MM.1S (cell line): Measurements from ENCODE around the gene DKK3.

Source experiments
- DNase-seq: peaks from one replicate; pipeline ENCODE4 v3.0.0-alpha.2; 2015
- H2AFZ ChIP-seq: fragments of 300-600 bp; sonication (generic); 2 replicates; pipeline ENCODE4 v1.6.0; 2016; ENCODE audit warnings: antibody characterized with exemption, low read length
- H3F3A ChIP-seq: fragments of 300-600 bp; sonication (generic); 2 replicates; pipeline ENCODE4 v1.6.1; 2016; ENCODE audit warnings: mild to moderate bottlenecking, antibody characterized with exemption, low read length, moderate library complexity, mixed read lengths; ENCODE audit not compliant: insufficient read depth
- H3K27ac ChIP-seq: fragments of 300-600 bp; sonication (generic); 2 replicates; pipeline ENCODE4 v1.5.1; 2016; ENCODE audit warnings: mild to moderate bottlenecking, low read length
- H3K27me3 ChIP-seq: fragments of 300-600 bp; sonication (generic); replicated peaks from 2 replicates; pipeline ENCODE4 v1.6.0; 2016; ENCODE audit warnings: low read length; ENCODE audit not compliant: insufficient read depth
- H3K36me3 ChIP-seq: fragments of 300-600 bp; sonication (generic); replicated peaks from 2 replicates; pipeline ENCODE4 v1.6.1; 2016; ENCODE audit warnings: mild to moderate bottlenecking, low read length, mixed read lengths; ENCODE audit not compliant: insufficient read depth
- H3K4me1 ChIP-seq: fragments of 300-600 bp; sonication (generic); 2 replicates; pipeline ENCODE4 v1.6.1; 2016; ENCODE audit warnings: low read length, mixed read lengths
- H3K4me2 ChIP-seq: fragments of 300-600 bp; sonication (generic); 2 replicates; pipeline ENCODE4 v1.6.0; 2016; ENCODE audit warnings: low read depth, low read length
- H3K4me3 ChIP-seq: fragments of 300-600 bp; sonication (generic); 2 replicates; pipeline ENCODE4 v1.5.1; 2016; ENCODE audit warnings: low read length, mixed read lengths
- H3K79me2 ChIP-seq: fragments of 300-600 bp; sonication (generic); 2 replicates; pipeline ENCODE4 v1.6.1; 2016; ENCODE audit warnings: mixed run types, low read length, mixed read lengths
- H3K9ac ChIP-seq: fragments of 300-600 bp; sonication (generic); 2 replicates; pipeline ENCODE4 v1.6.1; 2016; ENCODE audit warnings: low read length, mixed read lengths
- H3K9me2 ChIP-seq: fragments of 300-600 bp; sonication (generic); replicated peaks from 2 replicates; pipeline ENCODE4 v1.6.1; 2016; ENCODE audit warnings: mild to moderate bottlenecking, low read length, mixed read lengths; ENCODE audit not compliant: insufficient read depth
- H3K9me3 ChIP-seq: fragments of 300-600 bp; sonication (generic); replicated peaks from 2 replicates; pipeline ENCODE4 v1.6.1; 2016; ENCODE audit warnings: mild to moderate bottlenecking, low read length, mixed read lengths; ENCODE audit not compliant: insufficient read depth
- H4K20me1 ChIP-seq: fragments of 300-600 bp; sonication (generic); 2 replicates; pipeline ENCODE4 v1.6.1; 2016; ENCODE audit warnings: mild to moderate bottlenecking, low read length, moderate library complexity, mixed read lengths; ENCODE audit not compliant: insufficient read depth
- CTCF ChIP-seq: fragments of 300-600 bp; sonication (generic); IDR thresholded peaks from 2 replicates; pipeline ENCODE4 v1.5.1; 2016; ENCODE audit warnings: antibody characterized with exemption, low read length, mixed read lengths
- EZH2 ChIP-seq: fragments of 300-600 bp; sonication (generic); optimal IDR thresholded peaks from 2 replicates; pipeline ENCODE3; 2017; ENCODE audit warnings: low read depth, mild to moderate bottlenecking, antibody characterized with exemption, low read length, mixed read lengths
- EZH2phosphoT487 ChIP-seq: fragments of 300-600 bp; sonication (generic); IDR thresholded peaks from 2 replicates; pipeline ENCODE4 v1.6.1; 2018; ENCODE audit warnings: antibody characterized with exemption, low read length

DKK3 gene

GRCh38 chr11:11981840-11982239 is 26.6 kb downstream of the DKK3 start:
- Histone ChIP-seq H3F3A (no peaks in the 10 kb centered on the region), H3K27me3 (no peaks in the 10 kb centered on the region)
- no peak for TF ChIP-seq CTCF
- no peak for TF ChIP-seq EZH2phosphoT487
- TF ChIP-seq EZH2: no peak

GRCh38 chr11:11981364-11981763 is 27.1 kb downstream of the DKK3 start:
- no peak for DNase-seq

More at GRCh38 chr11:11981840-11982239, 26.6 kb downstream of the DKK3 start:
- Histone ChIP-seq H3K4me2 (no peak overlapping the region), H3K4me3 (no peak overlapping the region), H4K20me1 (no peaks in the 10 kb centered on the region), H3K9me3 (no peaks in the 10 kb centered on the region), H3K9ac (no peak overlapping the region), H3K9me2 (no peaks in the 10 kb centered on the region), H3K27ac (no peak overlapping the region), H3K4me1 (no peaks in the 10 kb centered on the region), H2AFZ (no peak overlapping the region), H3K79me2 (no peaks in the 10 kb centered on the region), H3K36me3 (no peaks in the 10 kb centered on the region)
- DNase-seq: no peak

GRCh38 chr11:11980841-11981308 is 27.6 kb downstream of the DKK3 start:
- H4K20me1 ChIP-seq: no peaks in the 10 kb centered on the region
- no peaks in the 10 kb centered on the region for H3F3A ChIP-seq
- H3K4me3 ChIP-seq: no peak overlapping the region
- H3K9me2 ChIP-seq: no peaks in the 10 kb centered on the region
- H3K4me2 ChIP-seq: no peak overlapping the region
- no peaks in the 10 kb centered on the region for H3K36me3 ChIP-seq
- no peak for DNase-seq
- H3K79me2 ChIP-seq: no peaks in the 10 kb centered on the region
- no peak overlapping the region for H3K27ac ChIP-seq
- no peak overlapping the region for H3K9ac ChIP-seq
- H3K27me3 ChIP-seq: no peaks in the 10 kb centered on the region
- no peaks in the 10 kb centered on the region for H3K9me3 ChIP-seq
- H3K4me1 ChIP-seq: no peaks in the 10 kb centered on the region
- no peak overlapping the region for H2AFZ ChIP-seq
- TF ChIP-seq CTCF (no peak), EZH2 (no peak), EZH2phosphoT487 (no peak)

More at GRCh38 chr11:11981364-11981763, 27.1 kb downstream of the DKK3 start:
- H3K4me3 ChIP-seq: no peak overlapping the region
- H3K4me2 ChIP-seq: no peak overlapping the region
- H2AFZ ChIP-seq: no peak overlapping the region
- no peak overlapping the region for H3K27ac ChIP-seq
- no peaks in the 10 kb centered on the region for H3K9me3 ChIP-seq
- no peaks in the 10 kb centered on the region for H3K27me3 ChIP-seq
- no peaks in the 10 kb centered on the region for H3K4me1 ChIP-seq
- TF ChIP-seq EZH2phosphoT487 (no peak), CTCF (no peak), EZH2 (no peak)
- no peaks in the 10 kb centered on the region for H3K79me2 ChIP-seq
- no peaks in the 10 kb centered on the region for H3F3A ChIP-seq
- no peaks in the 10 kb centered on the region for H4K20me1 ChIP-seq
- H3K9me2 ChIP-seq: no peaks in the 10 kb centered on the region
- no peak overlapping the region for H3K9ac ChIP-seq
- no peaks in the 10 kb centered on the region for H3K36me3 ChIP-seq
